GM12875 (cell line): ENCODE data around the gene APBA1.

ENCODE experiments used
- H3K4me3 ChIP-seq: one replicate; pipeline ENCODE4 v1.5.1; 2011; ENCODE audit warnings: low read depth, low read length, control low read depth
- CTCF ChIP-seq: IDR thresholded peaks from 2 replicates; pipeline ENCODE4 v1.5.1; 2011; ENCODE audit warnings: low read depth, mild to moderate bottlenecking, control low read depth, inconsistent platforms, low read length, moderate library complexity, borderline replicate concordance; ENCODE audit not compliant: insufficient read depth

Gene APBA1

DNA sequence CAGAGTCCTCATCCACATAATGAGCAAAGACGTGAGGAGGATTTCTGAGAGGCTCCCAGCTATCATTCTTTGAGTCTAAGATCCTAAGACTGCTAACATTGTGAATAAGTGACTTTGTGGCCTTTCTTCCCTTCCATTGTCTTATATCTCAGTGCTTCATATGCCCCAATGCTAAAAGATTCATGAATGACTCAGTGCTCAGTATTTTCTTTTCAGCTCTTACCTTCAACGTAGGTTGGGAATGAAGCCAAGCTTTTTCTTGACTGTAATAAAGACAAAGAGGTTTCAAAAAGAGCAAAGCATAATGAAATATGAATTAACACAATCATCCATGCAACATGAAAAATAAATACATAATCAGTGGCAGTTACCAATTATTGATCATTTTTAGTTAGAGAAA, 200.7 kb downstream of the APBA1 start:
- TF ChIP-seq CTCF: no peak
- H3K4me3 ChIP-seq: no peak overlapping the region

GRCh38 chr9:69470186-69470977, 201.8 kb downstream of the APBA1 start:
- no peak overlapping the region for H3K4me3 ChIP-seq
- TF ChIP-seq CTCF: no peak

DNA sequence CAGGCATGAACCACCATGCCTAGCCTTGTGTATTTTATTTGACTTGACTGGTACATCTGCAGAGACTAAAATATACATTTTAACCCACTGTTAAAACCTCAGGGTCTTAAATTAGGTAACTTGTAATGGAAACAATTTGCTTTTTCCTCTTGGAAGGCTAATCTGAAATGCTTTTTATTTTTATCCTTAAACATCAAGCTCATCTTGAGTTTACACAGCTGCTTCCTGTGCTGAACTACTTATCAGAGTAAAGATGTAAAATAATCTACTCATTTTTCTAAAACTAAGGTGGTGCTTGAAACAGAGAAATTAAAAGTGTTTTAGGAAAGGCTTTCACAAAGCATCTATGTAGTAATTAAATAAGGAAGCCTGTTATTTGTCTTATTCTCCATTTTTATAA, 203.0 kb downstream of the APBA1 start:
- H3K4me3 ChIP-seq: no peak overlapping the region
- TF ChIP-seq CTCF: no peak

GRCh38 chr9:69468380-69468779, 203.8 kb downstream of the APBA1 start:
- TF ChIP-seq CTCF: no peak
- no peak overlapping the region for H3K4me3 ChIP-seq

DNA sequence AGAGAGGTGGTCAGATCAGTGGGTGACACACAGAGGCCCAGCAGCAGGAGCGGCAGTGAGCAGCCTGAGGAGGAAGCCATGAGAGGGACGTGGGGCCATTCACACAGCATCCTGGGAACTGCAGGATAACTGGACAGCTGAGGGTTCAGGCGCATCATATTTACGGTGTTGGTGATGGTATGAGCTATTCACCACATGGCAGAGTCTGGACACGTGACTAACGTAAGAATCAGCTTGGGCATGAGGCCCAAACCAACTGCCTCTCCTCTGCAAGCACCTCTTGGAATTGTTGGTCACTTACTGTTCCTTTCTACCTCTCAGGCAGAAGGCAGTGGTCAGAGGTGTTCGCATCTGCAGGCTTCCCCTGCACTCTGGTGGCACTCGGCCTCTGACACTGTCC, 206.0 kb downstream of the APBA1 start:
- no peak overlapping the region for H3K4me3 ChIP-seq
- TF ChIP-seq CTCF: no peak

GRCh38 chr9:69465473-69465872, 206.7 kb downstream of the APBA1 start:
- H3K4me3 ChIP-seq: no peak overlapping the region
- no peak for TF ChIP-seq CTCF

- no peak for TF ChIP-seq CTCF
These were observed 208.6 kb downstream of the APBA1 start for GRCh38 chr9:69463497-69464068.

More at GRCh38 chr9:69463497-69464068, 208.6 kb downstream of the APBA1 start:
- no peak overlapping the region for H3K4me3 ChIP-seq
